ENCODE data around the gene SLC25A42. TPM values are rescaled to one million over a fixed set of nuclear protein-coding genes. Genes with fewer than 3 reads are reported as not detected.
"Not testable (repeated sequence)": the region's sequence is repeated elsewhere in the genome, so short reads cannot be mapped to it uniquely, and the experiment has no call there.

Gene SLC25A42, protein sequence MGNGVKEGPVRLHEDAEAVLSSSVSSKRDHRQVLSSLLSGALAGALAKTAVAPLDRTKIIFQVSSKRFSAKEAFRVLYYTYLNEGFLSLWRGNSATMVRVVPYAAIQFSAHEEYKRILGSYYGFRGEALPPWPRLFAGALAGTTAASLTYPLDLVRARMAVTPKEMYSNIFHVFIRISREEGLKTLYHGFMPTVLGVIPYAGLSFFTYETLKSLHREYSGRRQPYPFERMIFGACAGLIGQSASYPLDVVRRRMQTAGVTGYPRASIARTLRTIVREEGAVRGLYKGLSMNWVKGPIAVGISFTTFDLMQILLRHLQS
- total RNA-seq (10 to 100 TPM; 10.4 to 11.3 TPM), polyA plus RNA-seq (19.3 TPM)

- Histone ChIP-seq H3K4me3 (ENCODE audit: low read length) (peak within 1 kb of the TSS; percentile 87), H3K4me1 (ENCODE audit: insufficient read depth, low read length) (peaks cover 23% of the 10 kb centered on the region), H3K27me3 (ENCODE audit: insufficient read depth, low read length, poor library complexity, severe bottlenecking) (no peaks in the 10 kb centered on the region), H3K9me3 (ENCODE audit: low read length) (no peaks in the 10 kb centered on the region), H3K36me3 (ENCODE audit: insufficient read depth, low read length) (no peaks in the 10 kb centered on the region), H3K27ac (ENCODE audit: low read depth, low read length) (peak within 1 kb of the TSS; percentile 74)
- H3K9me3 Mint-ChIP-seq = peaks cover 0 to 2% (median 0%) of the 10 kb centered on the region in 5 donors
- ChIA-PET POLR2A (interaction anchor here (0.6 to 1.1 kb wide), 4 partner anchors 87 to 144 kb away, joined by 3 to 6 read pairs (median 4); partner anchors contain the start of genes COPE, DDX49 and NR2C2AP), CTCF (interaction anchor here (1.1 to 1.7 kb wide), 2 partner anchors 9 to 82 kb away, joined by 3 to 8 read pairs; no protein-coding TSS in a partner anchor)
- peak within 1 kb of the TSS; percentile 53 to 98 (median 88) for H3K27ac Mint-ChIP-seq
- DNase-seq = peak; percentile 99 to 100 (median 100)
- peaks cover 0 to 9% (median 0%) of the 10 kb centered on the region in 3 donors for H3K36me3 Mint-ChIP-seq
- peaks cover 29 to 46% (median 40%) of the 10 kb centered on the region in 3 donors for H3K4me1 Mint-ChIP-seq
- no peaks in the 10 kb centered on the region for H3K27me3 Mint-ChIP-seq
- H3K4me3 Mint-ChIP-seq = peak within 1 kb of the TSS; percentile 84 to 97 (median 92)
These were observed at the start of gene SLC25A42 for GRCh38 chr19:19063183-19064097. Gene SLC25A42 (plus strand): TSS chr19:19063994. CDS start chr19:19096125, 32,131 bp downstream.

GRCh38 chr19:19021115-19021514 is 42.7 kb upstream of the SLC25A42 start:
- peak overlapping the region in 1 of 8 donors; percentile 33 for H3K27ac Mint-ChIP-seq
- no peaks in the 10 kb centered on the region for H3K9me3 ChIP-seq (ENCODE audit: low read length)
- H3K4me3 Mint-ChIP-seq = no peak overlapping the region
- H3K36me3 ChIP-seq (ENCODE audit: insufficient read depth, low read length) = peaks cover 29% of the 10 kb centered on the region
- H3K27me3 Mint-ChIP-seq = no peaks in the 10 kb centered on the region
- peaks cover 16 to 36% (median 18%) of the 10 kb centered on the region in 3 donors for H3K4me1 Mint-ChIP-seq
- H3K27me3 ChIP-seq (ENCODE audit: insufficient read depth, low read length, poor library complexity, severe bottlenecking) = no peaks in the 10 kb centered on the region
- POLR2A ChIA-PET = no interaction called here
- peaks cover 3 to 76% (median 19%) of the 10 kb centered on the region in 3 donors for H3K36me3 Mint-ChIP-seq
- DNase-seq = no peak
- CTCF ChIA-PET = no interaction called here
- H3K4me3 ChIP-seq (ENCODE audit: low read length) = no peak overlapping the region
- H3K27ac ChIP-seq (ENCODE audit: low read depth, low read length) = no peak overlapping the region
- H3K9me3 Mint-ChIP-seq = no peaks in the 10 kb centered on the region
- peaks cover 7% of the 10 kb centered on the region for H3K4me1 ChIP-seq (ENCODE audit: insufficient read depth, low read length)

DNA sequence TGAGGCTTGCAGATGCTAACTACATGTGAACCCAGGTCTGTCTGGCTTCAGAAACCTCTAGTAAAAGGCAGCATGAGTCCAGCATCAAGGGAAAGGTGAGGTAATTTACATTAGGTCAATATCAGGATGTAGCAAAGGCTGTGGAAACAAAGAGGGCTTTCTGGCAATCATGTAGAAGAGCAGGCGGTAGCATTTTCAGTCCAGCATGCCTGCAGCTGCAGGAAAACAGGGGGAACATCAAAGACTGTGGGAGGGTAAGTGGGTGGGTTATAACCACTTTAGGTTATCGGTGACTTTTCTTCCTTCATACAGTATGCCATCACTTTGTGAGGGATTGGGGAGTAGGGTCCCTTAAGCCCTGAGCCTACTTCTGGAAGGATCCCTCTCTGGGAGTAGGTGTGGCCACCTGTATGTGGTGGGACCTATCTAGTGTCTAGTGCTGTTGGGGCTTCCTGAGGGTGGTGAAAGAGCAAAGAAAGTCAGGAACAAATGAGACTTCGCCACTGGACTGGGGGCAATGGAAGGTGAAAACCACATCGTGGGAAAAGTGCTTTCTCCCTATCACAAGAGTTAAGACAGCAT is 41.3 kb upstream of the SLC25A42 start:
- Mint-ChIP-seq H3K9me3 (no peaks in the 10 kb centered on the region), H3K27ac (peak overlapping the region in 7 of 8 donors; percentile 14 to 94 (median 42)), H3K36me3 (peaks cover 10 to 76% (median 25%) of the 10 kb centered on the region in 3 donors), H3K27me3 (no peaks in the 10 kb centered on the region), H3K4me3 (no peak overlapping the region), H3K4me1 (peaks cover 23 to 44% (median 32%) of the 10 kb centered on the region in 3 donors)
- ChIA-PET POLR2A (no interaction called here), CTCF (interaction anchor here (1.0 kb wide), 1 partner anchor 15 kb away, joined by 3 read pairs; no protein-coding TSS in a partner anchor)
- Histone ChIP-seq H3K9me3 (ENCODE audit: low read length) (no peaks in the 10 kb centered on the region), H3K27me3 (ENCODE audit: insufficient read depth, low read length, poor library complexity, severe bottlenecking) (no peaks in the 10 kb centered on the region), H3K4me1 (ENCODE audit: insufficient read depth, low read length) (peaks cover 7% of the 10 kb centered on the region), H3K36me3 (ENCODE audit: insufficient read depth, low read length) (peaks cover 36% of the 10 kb centered on the region), H3K27ac (ENCODE audit: low read depth, low read length) (no peak overlapping the region), H3K4me3 (ENCODE audit: low read length) (no peak overlapping the region)
- DNase-seq = no peak

DNA sequence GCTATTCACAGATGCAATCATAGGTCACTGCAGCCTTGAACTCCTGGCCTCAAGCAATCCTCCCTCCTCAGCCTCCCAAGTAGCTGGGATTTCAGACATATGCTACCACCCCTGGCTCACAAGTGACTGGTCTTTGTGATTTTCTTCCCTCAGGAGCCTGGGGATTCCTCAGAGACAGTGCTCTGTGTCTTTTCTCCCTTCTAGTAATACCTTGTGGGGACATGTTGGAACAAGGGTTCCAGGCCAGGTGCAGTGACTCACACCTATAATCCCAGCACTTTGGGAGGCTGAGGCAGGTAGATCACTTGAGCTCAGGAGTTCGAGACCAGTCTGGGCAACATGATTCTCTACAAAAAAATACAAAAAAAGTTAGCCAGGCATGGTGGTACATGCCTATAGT is 40.4 kb upstream of the SLC25A42 start:
- H3K27me3 ChIP-seq (ENCODE audit: insufficient read depth, low read length, poor library complexity, severe bottlenecking); H3K27ac ChIP-seq (ENCODE audit: low read depth, low read length); H3K9me3 Mint-ChIP-seq; POLR2A ChIA-PET; DNase-seq; H3K9me3 ChIP-seq (ENCODE audit: low read length); H3K4me1 ChIP-seq (ENCODE audit: insufficient read depth, low read length); H3K4me3 ChIP-seq (ENCODE audit: low read length); H3K4me3 Mint-ChIP-seq; CTCF ChIA-PET; H3K27me3 Mint-ChIP-seq: not testable (repeated sequence)
- Mint-ChIP-seq H3K4me1 (peaks cover 27 to 51% (median 37%) of the 10 kb centered on the region in 3 donors), H3K27ac (peak overlapping the region in 1 of 8 donors; percentile 36), H3K36me3 (peaks cover 16 to 75% (median 29%) of the 10 kb centered on the region in 3 donors)
- peaks cover 43% of the 10 kb centered on the region for H3K36me3 ChIP-seq (ENCODE audit: insufficient read depth, low read length)

GRCh38 chr19:19025861-19026260 is 37.9 kb upstream of the SLC25A42 start:
- Histone ChIP-seq H3K27me3 (ENCODE audit: insufficient read depth, low read length, poor library complexity, severe bottlenecking) (no peaks in the 10 kb centered on the region), H3K9me3 (ENCODE audit: low read length) (no peaks in the 10 kb centered on the region), H3K4me3 (ENCODE audit: low read length) (no peak overlapping the region), H3K27ac (ENCODE audit: low read depth, low read length) (no peak overlapping the region), H3K36me3 (ENCODE audit: insufficient read depth, low read length) (peaks cover 39% of the 10 kb centered on the region), H3K4me1 (ENCODE audit: insufficient read depth, low read length) (peaks cover 7% of the 10 kb centered on the region)
- ChIA-PET CTCF (no interaction called here), POLR2A (no interaction called here)
- DNase-seq = no peak
- Mint-ChIP-seq H3K36me3 (peaks cover 16 to 79% (median 25%) of the 10 kb centered on the region in 3 donors), H3K27ac (peak overlapping the region in 1 of 8 donors; percentile 78), H3K9me3 (no peaks in the 10 kb centered on the region), H3K27me3 (no peaks in the 10 kb centered on the region), H3K4me3 (no peak overlapping the region), H3K4me1 (peaks cover 30 to 56% (median 47%) of the 10 kb centered on the region in 3 donors)

- POLR2A ChIA-PET = no interaction called here
- DNase-seq = no peak
These were observed 37.4 kb upstream of the SLC25A42 start for GRCh38 chr19:19026299-19026971.

DNA sequence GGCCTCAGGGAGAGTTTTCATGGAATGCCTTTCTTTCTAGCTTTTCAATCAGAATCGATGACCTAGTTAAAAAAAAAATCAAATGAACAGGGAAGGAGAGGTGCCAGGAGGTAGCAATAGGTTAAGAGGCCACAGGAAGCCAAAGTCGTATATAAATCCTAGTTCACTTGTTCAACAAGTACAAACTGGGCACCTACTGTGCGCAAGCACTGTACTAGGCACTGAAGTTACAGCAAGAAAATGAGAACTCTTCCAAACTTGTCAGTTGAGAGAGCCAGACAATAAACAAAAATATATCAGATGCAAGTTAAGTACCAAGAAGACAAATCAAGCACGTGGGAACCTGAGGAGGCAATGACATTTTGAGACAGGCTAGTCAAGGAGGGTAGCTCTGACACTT is 36.6 kb upstream of the SLC25A42 start:
- Mint-ChIP-seq H3K27me3 (no peaks in the 10 kb centered on the region), H3K27ac (peak overlapping the region in 5 of 8 donors; percentile 2 to 70 (median 10)), H3K36me3 (peaks cover 16 to 77% (median 25%) of the 10 kb centered on the region in 3 donors), H3K4me3 (peak overlapping the region in 1 of 7 donors; percentile 72), H3K4me1 (peaks cover 34 to 57% (median 52%) of the 10 kb centered on the region in 3 donors), H3K9me3 (no peaks in the 10 kb centered on the region)
- ChIA-PET POLR2A (no interaction called here), CTCF (no interaction called here)
- Histone ChIP-seq H3K36me3 (ENCODE audit: insufficient read depth, low read length) (peaks cover 39% of the 10 kb centered on the region), H3K27ac (ENCODE audit: low read depth, low read length) (no peak overlapping the region), H3K27me3 (ENCODE audit: insufficient read depth, low read length, poor library complexity, severe bottlenecking) (no peaks in the 10 kb centered on the region), H3K4me3 (ENCODE audit: low read length) (no peak overlapping the region), H3K9me3 (ENCODE audit: low read length) (no peaks in the 10 kb centered on the region), H3K4me1 (ENCODE audit: insufficient read depth, low read length) (peaks cover 13% of the 10 kb centered on the region)
- no peak for DNase-seq

More at GRCh38 chr19:19026299-19026971, 37.4 kb upstream of the SLC25A42 start:
- Histone ChIP-seq H3K36me3 (ENCODE audit: insufficient read depth, low read length) (peaks cover 39% of the 10 kb centered on the region), H3K27me3 (ENCODE audit: insufficient read depth, low read length, poor library complexity, severe bottlenecking) (no peaks in the 10 kb centered on the region), H3K4me3 (ENCODE audit: low read length) (no peak overlapping the region), H3K27ac (ENCODE audit: low read depth, low read length) (no peak overlapping the region), H3K9me3 (ENCODE audit: low read length) (no peaks in the 10 kb centered on the region), H3K4me1 (ENCODE audit: insufficient read depth, low read length) (peaks cover 7% of the 10 kb centered on the region)
- Mint-ChIP-seq H3K4me3 (peak overlapping the region in 2 of 7 donors; percentile 12 to 72), H3K27ac (peak overlapping the region in 5 of 8 donors; percentile 5 to 78 (median 52)), H3K27me3 (no peaks in the 10 kb centered on the region), H3K4me1 (peaks cover 29 to 53% (median 48%) of the 10 kb centered on the region in 3 donors), H3K36me3 (peaks cover 16 to 78% (median 25%) of the 10 kb centered on the region in 3 donors), H3K9me3 (no peaks in the 10 kb centered on the region)
- CTCF ChIA-PET = no interaction called here
